ENCODE results near the gene RXFP3.

DNA sequence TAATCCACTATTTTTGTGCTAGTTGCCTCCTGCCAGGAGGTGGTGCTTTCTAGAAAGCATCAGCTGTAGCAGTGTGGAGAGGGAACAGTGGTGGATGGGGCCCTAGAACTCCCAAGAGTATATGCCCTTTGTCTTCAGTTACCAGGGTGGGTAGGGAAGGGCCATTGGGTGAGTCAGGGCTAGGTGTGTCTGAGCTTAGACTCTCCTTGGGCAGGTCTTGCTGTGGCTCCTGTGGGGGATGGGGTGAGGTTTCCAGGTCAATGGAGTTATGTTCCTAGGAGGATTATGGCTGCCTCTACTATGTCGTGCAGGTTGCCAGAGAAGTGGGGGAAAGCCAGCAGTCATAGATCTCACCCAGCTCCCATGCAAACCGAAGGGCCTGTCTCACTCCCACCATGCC is 33.1 kb upstream of the RXFP3 start:
- TF ChIP-seq CTCF (conservative IDR thresholded peaks at IDR 0.05; ENCODE audit: low read depth, low read length): no peak
- no peak for TF ChIP-seq EZH2 (IDR thresholded peaks at IDR 0.05; ENCODE audit: borderline replicate concordance, low read depth, low read length, poor library complexity, severe bottlenecking)

Data from A673 (cell line).